Measurements from ENCODE around the gene PITRM1. TPM values are rescaled to one million over a fixed set of nuclear protein-coding genes. Genes with fewer than 3 reads are reported as not detected.
"Not testable (repeated sequence)": the region's sequence is repeated elsewhere in the genome, so short reads cannot be mapped to it uniquely, and the experiment has no call there.

Gene PITRM1
- total RNA-seq (10 to 100 TPM; 54.1 to 78.4 (median 73.3) TPM), polyA plus RNA-seq (67.8 TPM)
- long read RNA-seq, donor 1, transcript PITRM1-201 (27 exons, 3,450 nt), result major isoform, 72 of 108 reads
- long read RNA-seq, donor 1, partial matches to known transcripts, result 25 of 108 reads
- long read RNA-seq, donor 1, other reads (novel, unspliced or antisense), result 10 of 108 reads
- long read RNA-seq, donor 2, transcript PITRM1-201 (27 exons, 3,450 nt), result major isoform, 33 of 56 reads
- long read RNA-seq, donor 2, partial matches to known transcripts, result 14 of 56 reads
- long read RNA-seq, donor 2, other reads (novel, unspliced or antisense), result 9 of 56 reads
- long read RNA-seq, donor 3, transcript PITRM1-201 (27 exons, 3,450 nt), result major isoform, 165 of 377 reads
- long read RNA-seq, donor 3, transcript PITRM1-202 (27 exons, 3,487 nt), result minor isoform, 9 of 377 reads
- long read RNA-seq, donor 3, partial matches to known transcripts, result 121 of 377 reads
- long read RNA-seq, donor 3, other reads (novel, unspliced or antisense), result 80 of 377 reads
- long read RNA-seq, donor 4, transcript PITRM1-201 (27 exons, 3,450 nt), result major isoform, 44 of 73 reads
- long read RNA-seq, donor 4, partial matches to known transcripts, result 14 of 73 reads
- long read RNA-seq, donor 4, other reads (novel, unspliced or antisense), result 13 of 73 reads

- Histone ChIP-seq H3K4me1 (ENCODE audit: control insufficient read depth, insufficient read depth, low read length) (peaks cover 3% of the 10 kb centered on the region), H3K4me3 (ENCODE audit: low read length) (peak within 1 kb of the TSS; percentile 71), H3K27ac (ENCODE audit: low read length) (peak within 1 kb of the TSS; percentile 33), H3K9me3 (ENCODE audit: control insufficient read depth, low read length) (no peaks in the 10 kb centered on the region), H3K27me3 (ENCODE audit: control insufficient read depth, insufficient read depth) (no peaks in the 10 kb centered on the region)
- under 1% methylated on average over 73 of the region's 73 CpGs for WGBS
- ATAC-seq (peak; percentile 98), DNase-seq (peak; percentile 99 to 100 (median 100))
- intact Hi-C loops (cut with DNase I), result no loop called here
Observed at GRCh38 chr10:3172446-3173170, at the start of gene PITRM1. Gene PITRM1, minus strand, starts transcription at chr10:3172782. Its CDS starts 10 bp downstream, at chr10:3172772.

GRCh38 chr10:3222068-3222467, 49.5 kb upstream of the PITRM1 start:
- Histone ChIP-seq H3K4me3 (ENCODE audit: low read length) (no peak overlapping the region), H3K27me3 (ENCODE audit: control insufficient read depth, insufficient read depth) (no peaks in the 10 kb centered on the region), H3K9me3 (ENCODE audit: control insufficient read depth, low read length) (no peaks in the 10 kb centered on the region), H3K4me1 (ENCODE audit: control insufficient read depth, insufficient read depth, low read length) (no peaks in the 10 kb centered on the region), H3K27ac (ENCODE audit: low read length) (no peak overlapping the region)
- WGBS, result 76% methylated on average over 10 of the region's 10 CpGs
- no peak for DNase-seq
- intact Hi-C loops (cut with DNase I), result no loop called here
- ATAC-seq, result no peak

GRCh38 chr10:3221601-3222000, 49.0 kb upstream of the PITRM1 start:
- H3K4me1 ChIP-seq (ENCODE audit: control insufficient read depth, insufficient read depth, low read length); H3K4me3 ChIP-seq (ENCODE audit: low read length); ATAC-seq; H3K27ac ChIP-seq (ENCODE audit: low read length); H3K9me3 ChIP-seq (ENCODE audit: control insufficient read depth, low read length); DNase-seq; H3K27me3 ChIP-seq (ENCODE audit: control insufficient read depth, insufficient read depth); intact Hi-C loops (cut with DNase I): not testable (repeated sequence)
- no CpG with 5 or more reads among the region's 2 CpGs for WGBS

- H3K4me1 ChIP-seq (ENCODE audit: control insufficient read depth, insufficient read depth, low read length), result no peaks in the 10 kb centered on the region
- DNase-seq, result no peak
- no peaks in the 10 kb centered on the region for H3K27me3 ChIP-seq (ENCODE audit: control insufficient read depth, insufficient read depth)
- no peak for ATAC-seq
- H3K27ac ChIP-seq (ENCODE audit: low read length), result no peak overlapping the region
- intact Hi-C loops (cut with DNase I), result no loop called here
- no peak overlapping the region for H3K4me3 ChIP-seq (ENCODE audit: low read length)
- no peaks in the 10 kb centered on the region for H3K9me3 ChIP-seq (ENCODE audit: control insufficient read depth, low read length)
Observed at GRCh38 chr10:3220853-3221252, 48.3 kb upstream of the PITRM1 start.

GRCh38 chr10:3219021-3219628, 46.5 kb upstream of the PITRM1 start:
- H3K27ac ChIP-seq (ENCODE audit: low read length); H3K9me3 ChIP-seq (ENCODE audit: control insufficient read depth, low read length); intact Hi-C loops (cut with DNase I); H3K27me3 ChIP-seq (ENCODE audit: control insufficient read depth, insufficient read depth); H3K4me1 ChIP-seq (ENCODE audit: control insufficient read depth, insufficient read depth, low read length); ATAC-seq; DNase-seq; H3K4me3 ChIP-seq (ENCODE audit: low read length): not testable (repeated sequence)
- WGBS, result 95% methylated on average over 5 of the region's 5 CpGs

- H3K27me3 ChIP-seq (ENCODE audit: control insufficient read depth, insufficient read depth), result no peaks in the 10 kb centered on the region
- no peaks in the 10 kb centered on the region for H3K9me3 ChIP-seq (ENCODE audit: control insufficient read depth, low read length)
- DNase-seq, result peak in 1 of 3 donors; percentile 35
- no peaks in the 10 kb centered on the region for H3K4me1 ChIP-seq (ENCODE audit: control insufficient read depth, insufficient read depth, low read length)
- no peak overlapping the region for H3K27ac ChIP-seq (ENCODE audit: low read length)
- ATAC-seq, result no peak
- WGBS, result 87% methylated on average over 12 of the region's 12 CpGs
- intact Hi-C loops (cut with DNase I), result no loop called here
- H3K4me3 ChIP-seq (ENCODE audit: low read length), result no peak overlapping the region
Observed at GRCh38 chr10:3217853-3218252, 45.3 kb upstream of the PITRM1 start.

- WGBS, result 77% methylated on average over 2 of the region's 2 CpGs
- no peak overlapping the region for H3K4me3 ChIP-seq (ENCODE audit: low read length)
Observed at GRCh38 chr10:3217301-3217700, 44.7 kb upstream of the PITRM1 start.

GRCh38 chr10:3215153-3215775, 42.7 kb upstream of the PITRM1 start:
- intact Hi-C loops (cut with DNase I), result no loop called here
- Histone ChIP-seq H3K27ac (ENCODE audit: low read length) (no peak overlapping the region), H3K27me3 (ENCODE audit: control insufficient read depth, insufficient read depth) (no peaks in the 10 kb centered on the region), H3K9me3 (ENCODE audit: control insufficient read depth, low read length) (no peaks in the 10 kb centered on the region), H3K4me3 (ENCODE audit: low read length) (no peak overlapping the region), H3K4me1 (ENCODE audit: control insufficient read depth, insufficient read depth, low read length) (no peaks in the 10 kb centered on the region)
- WGBS, result 77% methylated on average over 14 of the region's 14 CpGs
- no peak for DNase-seq
- ATAC-seq, result no peak

More at GRCh38 chr10:3217301-3217700, 44.7 kb upstream of the PITRM1 start:
- no peak for ATAC-seq
- intact Hi-C loops (cut with DNase I), result no loop called here
- no peaks in the 10 kb centered on the region for H3K9me3 ChIP-seq (ENCODE audit: control insufficient read depth, low read length)
- DNase-seq, result no peak
- H3K27ac ChIP-seq (ENCODE audit: low read length), result no peak overlapping the region
- H3K27me3 ChIP-seq (ENCODE audit: control insufficient read depth, insufficient read depth), result no peaks in the 10 kb centered on the region
- H3K4me1 ChIP-seq (ENCODE audit: control insufficient read depth, insufficient read depth, low read length), result no peaks in the 10 kb centered on the region

GRCh38 chr10:3213758-3214515, 41.4 kb upstream of the PITRM1 start:
- H3K27me3 ChIP-seq (ENCODE audit: control insufficient read depth, insufficient read depth), result no peaks in the 10 kb centered on the region
- intact Hi-C loops (cut with DNase I), result no loop called here
- 88% methylated on average over 20 of the region's 20 CpGs for WGBS
- H3K4me1 ChIP-seq (ENCODE audit: control insufficient read depth, insufficient read depth, low read length), result no peaks in the 10 kb centered on the region
- H3K9me3 ChIP-seq (ENCODE audit: control insufficient read depth, low read length), result no peaks in the 10 kb centered on the region
- H3K27ac ChIP-seq (ENCODE audit: low read length), result no peak overlapping the region
- no peak overlapping the region for H3K4me3 ChIP-seq (ENCODE audit: low read length)
- no peak for ATAC-seq
- DNase-seq, result peak in 1 of 3 donors; percentile 24

GRCh38 chr10:3213208-3213607, 40.6 kb upstream of the PITRM1 start:
- intact Hi-C loops (cut with DNase I), result no loop called here
- ATAC-seq, result no peak
- no peaks in the 10 kb centered on the region for H3K27me3 ChIP-seq (ENCODE audit: control insufficient read depth, insufficient read depth)
- no peak overlapping the region for H3K27ac ChIP-seq (ENCODE audit: low read length)
- peak in 1 of 3 donors; percentile 58 for DNase-seq
- no peak overlapping the region for H3K4me3 ChIP-seq (ENCODE audit: low read length)
- H3K4me1 ChIP-seq (ENCODE audit: control insufficient read depth, insufficient read depth, low read length), result no peaks in the 10 kb centered on the region
- WGBS, result 54% methylated on average over 10 of the region's 10 CpGs
- H3K9me3 ChIP-seq (ENCODE audit: control insufficient read depth, low read length), result no peaks in the 10 kb centered on the region
